Mesenteric fat pad (tissue), 1 donor: ENCODE measurements around the gene TMEM176B. TPM values are rescaled to one million over a fixed set of nuclear protein-coding genes. Genes with fewer than 3 reads are reported as not detected.
"Not testable (repeated sequence)": the region's sequence is repeated elsewhere in the genome, so short reads cannot be mapped to it uniquely, and the experiment has no call there.

Source experiments
- DNase-seq: peaks from one replicate; pipeline ENCODE4 v3.0.0-alpha.2; 2020; ENCODE audit warnings: low spot score
- total RNA-seq: library from RNA; stranded (reverse); fragmentation: NEBNext Ultra II Directional; extraction: Animal tissue kit (Norgen Biotek cat#: 25700); gene quantifications from one replicate; pipeline ENCODE4 v1.2.1, GENCODE V29; 2021
- donor health status: DM: yes; HTN: yes; CAD: no.

Gene TMEM176B
- total RNA-seq, 1 donor from 2014 or later: 57.8 TPM

DNA sequence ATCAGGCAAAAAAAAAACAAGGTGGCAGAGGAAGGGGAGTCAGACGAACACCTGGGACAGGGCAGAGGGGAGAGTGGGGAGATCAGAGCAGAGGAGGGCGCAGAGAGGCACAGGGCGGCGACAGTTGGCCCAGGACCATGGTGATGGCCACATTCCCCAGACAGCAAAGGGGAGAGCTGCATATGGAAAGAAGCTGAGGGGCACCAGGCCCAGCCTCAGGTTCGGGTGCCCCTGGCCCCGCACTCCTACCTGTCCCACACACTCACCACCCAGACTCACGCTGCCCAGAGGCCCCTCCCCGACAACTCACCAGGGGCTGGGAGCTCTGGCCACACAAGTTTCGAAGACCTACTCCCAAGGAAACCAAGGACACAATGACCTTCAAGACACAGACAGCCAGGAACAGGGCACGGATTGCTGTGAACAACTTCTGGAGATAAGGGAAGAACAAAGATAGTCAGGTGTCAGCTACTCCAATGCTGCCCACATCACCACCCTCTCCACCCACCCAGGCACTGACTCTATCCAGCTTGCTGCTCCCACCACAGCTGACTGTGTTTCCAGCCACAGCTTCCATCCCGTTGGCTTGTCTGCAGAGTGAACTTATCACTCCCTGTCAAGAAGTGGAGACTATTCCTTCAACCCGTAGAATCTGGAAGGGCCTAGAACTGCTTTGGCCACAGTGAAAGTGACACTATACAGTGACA, 8.3 kb downstream of the TMEM176B start:
- DNase-seq: no peak

DNA sequence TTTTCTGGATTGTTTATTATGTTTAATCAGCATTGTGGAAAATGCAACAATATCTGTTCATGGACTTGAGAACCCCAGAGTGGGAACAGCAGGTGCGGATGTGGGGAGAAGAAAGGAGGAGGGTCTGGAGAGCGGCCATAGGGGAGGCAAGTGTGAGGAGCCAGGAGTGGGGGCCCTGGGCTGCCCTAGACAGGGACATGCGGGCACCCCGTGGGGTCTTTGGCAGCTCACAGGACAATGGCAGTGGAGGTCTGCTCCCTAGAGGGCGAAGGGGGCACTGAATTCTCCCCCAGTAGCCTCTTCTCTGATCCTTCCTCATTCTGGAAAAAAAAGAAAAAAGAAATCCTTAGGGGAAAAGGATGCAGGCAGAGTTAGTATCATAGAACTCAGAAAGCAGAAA, 8.9 kb downstream of the TMEM176B start:
- no peak for DNase-seq

DNA sequence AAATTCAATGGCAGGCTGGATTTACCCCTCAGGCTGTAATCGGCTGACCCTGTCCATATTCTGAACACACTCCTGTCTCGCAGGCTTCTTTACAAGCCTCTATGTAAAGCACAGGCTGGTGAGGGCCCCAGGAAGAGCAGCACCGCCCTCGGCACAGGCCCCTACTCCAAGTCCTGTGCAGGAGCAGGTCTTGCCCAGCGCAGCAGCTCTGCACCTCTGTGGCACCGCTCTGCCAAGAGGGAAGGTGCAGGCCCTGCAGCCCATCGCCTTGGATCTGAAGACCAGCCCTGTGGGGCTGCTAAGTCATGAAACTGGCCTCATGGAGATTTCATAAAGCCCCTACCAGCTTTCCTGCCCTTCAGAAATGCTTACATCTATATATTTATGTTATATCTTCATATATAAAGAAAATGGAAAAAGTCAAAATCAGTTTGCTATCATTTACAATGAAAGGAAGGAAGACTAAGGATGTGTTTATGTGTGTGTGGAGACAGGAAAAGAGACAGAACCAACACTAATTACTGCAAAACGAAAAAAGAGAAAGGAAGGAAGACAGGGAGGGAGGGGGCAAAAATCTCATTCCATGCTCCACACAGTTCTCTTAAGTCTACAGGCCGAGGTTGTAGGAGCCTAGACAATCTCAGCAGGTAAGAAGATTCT, 9.6 kb downstream of the TMEM176B start:
- DNase-seq: no peak

DNA sequence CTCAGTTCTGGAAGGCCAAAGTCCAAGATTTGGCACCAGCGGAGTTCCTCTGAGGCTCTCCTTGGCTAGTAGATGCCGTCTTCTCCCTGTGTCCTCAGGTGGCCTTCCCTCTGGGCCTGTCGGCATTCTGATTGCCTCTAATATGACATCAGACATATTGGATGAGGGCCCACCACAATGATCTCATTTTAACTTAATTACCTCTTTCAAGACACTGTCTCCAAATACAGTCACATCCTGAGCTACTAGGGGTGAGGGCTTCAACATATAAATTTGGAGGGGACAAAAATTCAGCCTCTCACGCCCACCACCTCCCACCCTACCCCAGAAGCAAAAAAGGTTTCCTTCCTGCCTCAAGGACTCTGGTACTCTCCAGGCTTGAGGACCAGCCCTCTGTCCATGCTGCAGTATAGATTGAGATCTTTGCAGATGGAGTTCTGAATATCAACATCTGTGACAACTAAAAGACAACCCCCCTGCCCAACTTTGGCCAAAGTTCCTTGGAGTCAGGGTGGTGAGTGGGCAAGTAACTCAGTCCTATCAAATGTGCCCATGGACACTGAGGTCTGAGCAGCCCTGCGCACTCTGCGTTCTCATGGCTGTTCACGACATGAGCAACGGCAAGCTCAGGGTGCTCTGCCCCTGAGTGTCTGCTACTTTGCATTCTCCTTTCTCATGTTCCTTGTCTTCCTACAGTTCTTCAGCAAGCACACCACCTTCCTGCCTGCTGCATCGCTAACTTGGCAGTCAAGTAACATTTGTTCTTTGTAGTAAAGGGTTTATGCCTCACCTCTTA, 11.5 kb downstream of the TMEM176B start:
- no peak for DNase-seq

DNA sequence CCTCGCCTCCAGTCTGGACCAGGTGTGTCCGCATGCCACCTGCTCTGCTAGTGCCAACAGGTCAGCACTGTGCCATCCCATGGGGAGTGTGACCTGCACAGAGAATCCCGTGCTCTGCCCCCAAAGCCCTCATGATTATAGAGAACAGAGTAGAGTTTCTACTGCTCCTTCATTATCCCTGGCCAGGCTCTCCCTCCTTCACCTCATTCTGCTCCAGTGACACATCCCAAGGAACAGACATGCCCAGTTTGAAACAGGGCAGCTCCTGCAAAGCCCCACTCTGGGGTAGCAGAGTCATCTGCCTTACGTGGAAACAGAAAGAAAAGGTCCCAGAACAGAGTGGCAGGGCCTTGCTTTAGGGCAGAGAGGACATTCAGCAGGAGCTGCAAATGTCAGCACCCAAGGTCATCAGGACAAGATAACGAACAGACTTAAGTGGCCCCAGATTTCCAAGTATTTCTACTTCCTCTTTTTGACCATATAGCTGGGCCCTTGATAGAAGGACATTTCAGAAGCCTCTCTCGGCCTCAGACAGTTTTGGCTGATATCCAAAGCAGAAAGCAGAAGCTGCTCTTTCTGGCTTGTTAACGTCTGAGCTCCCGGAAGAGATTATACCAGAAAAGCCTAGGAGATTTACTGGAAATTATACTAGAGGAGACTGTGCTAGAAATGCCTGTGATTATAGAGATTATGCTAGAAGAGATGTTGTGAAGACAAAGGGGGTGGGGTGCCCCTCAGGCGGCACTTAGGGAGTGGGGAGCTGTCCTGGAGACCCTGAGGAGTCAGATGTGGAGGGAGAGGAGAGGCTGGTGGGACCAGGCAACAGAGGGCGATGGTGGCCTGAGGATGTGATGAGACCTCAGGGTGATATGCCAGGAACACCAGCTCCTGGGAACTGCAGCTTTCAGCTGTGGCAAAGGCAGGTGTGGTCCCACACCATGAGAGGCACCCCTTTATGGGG, 12.6 kb downstream of the TMEM176B start:
- DNase-seq: no peak

DNA sequence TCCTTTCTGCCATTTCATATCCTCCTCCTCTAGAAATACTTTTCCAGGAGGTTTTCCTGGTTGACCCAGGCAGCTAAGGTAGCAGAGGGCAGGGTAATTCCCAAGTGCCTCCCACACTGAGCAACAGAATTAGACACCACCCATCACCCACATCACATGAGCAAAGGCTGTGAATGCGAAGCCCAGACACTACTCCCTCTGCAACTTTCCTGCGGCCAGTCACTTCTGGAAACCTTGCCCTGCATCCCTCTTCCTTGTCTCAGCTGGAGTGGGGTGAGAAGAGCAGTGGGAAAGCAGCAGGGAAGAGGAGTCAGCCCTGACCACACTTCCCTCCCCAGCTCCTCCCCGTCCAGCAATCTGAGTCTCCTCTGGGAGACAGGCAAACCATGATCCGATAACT, 15.2 kb downstream of the TMEM176B start:
- no peak for DNase-seq

DNA sequence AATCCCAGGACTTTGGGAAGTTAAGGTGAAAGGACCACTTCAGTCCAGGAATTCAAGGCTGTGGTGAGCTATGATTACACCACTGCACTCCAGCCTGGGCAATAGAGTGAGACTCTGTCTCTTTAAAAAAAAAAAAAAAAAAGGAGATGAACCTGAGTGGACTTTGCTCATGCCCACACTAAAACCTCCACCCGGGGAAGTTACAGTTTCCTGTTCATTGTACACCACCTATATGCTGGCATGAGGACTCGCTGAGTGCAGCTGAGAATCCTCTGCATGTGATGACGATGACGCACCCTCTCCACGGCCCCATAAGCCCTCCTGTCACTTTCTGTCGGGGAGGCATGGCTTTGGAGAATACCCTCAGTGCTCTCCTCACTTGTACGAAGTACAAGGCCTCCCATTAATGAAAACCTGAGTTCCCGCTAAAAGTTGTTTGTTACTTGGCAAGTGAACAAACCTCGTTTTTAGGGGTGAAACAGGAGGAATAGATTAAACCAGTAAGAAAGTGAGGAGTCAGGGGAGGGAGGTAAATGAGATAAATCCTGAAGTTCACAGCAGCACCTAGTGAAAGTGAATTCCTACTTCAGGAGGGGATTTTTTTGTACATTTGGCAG, 15.9 kb downstream of the TMEM176B start:
- DNase-seq: no peak

DNA sequence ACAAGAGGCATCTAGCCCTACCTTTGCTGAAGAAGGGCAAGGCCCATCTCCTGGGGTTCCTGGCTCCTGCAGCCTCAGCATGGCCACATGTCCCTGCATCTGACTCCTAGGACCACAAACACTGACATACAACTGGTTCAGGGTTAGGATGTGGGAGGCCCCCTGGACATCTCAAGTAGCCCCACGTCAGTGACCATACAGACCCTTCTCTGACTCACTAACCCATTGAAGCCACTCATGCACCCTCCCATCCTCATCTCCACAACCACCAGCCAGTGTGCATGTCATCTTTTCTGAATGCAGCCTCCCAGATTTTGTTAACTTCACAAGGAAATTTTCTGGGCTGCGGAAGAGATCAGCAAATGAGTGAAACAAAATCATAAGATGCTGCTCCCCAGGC, 18.2 kb downstream of the TMEM176B start:
- DNase-seq: no peak

DNA sequence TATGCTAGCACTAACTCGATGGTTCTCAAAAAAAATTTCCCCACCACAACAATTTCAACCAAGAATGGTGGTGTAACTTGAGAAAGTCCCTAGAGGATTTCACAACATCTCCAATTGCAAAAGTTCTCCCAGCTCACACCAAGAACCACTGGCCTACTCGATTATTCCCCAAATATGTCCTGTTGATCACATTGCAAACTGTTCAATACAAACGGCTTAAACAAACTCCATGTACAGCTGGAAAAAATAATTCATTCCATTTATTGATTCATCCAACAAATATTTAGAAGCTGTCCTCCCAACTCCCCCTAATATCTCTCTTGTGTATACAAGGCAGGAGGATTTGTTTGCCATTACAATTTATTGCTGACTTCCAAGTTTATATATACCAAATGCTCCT, 19.1 kb downstream of the TMEM176B start:
- no peak for DNase-seq

DNA sequence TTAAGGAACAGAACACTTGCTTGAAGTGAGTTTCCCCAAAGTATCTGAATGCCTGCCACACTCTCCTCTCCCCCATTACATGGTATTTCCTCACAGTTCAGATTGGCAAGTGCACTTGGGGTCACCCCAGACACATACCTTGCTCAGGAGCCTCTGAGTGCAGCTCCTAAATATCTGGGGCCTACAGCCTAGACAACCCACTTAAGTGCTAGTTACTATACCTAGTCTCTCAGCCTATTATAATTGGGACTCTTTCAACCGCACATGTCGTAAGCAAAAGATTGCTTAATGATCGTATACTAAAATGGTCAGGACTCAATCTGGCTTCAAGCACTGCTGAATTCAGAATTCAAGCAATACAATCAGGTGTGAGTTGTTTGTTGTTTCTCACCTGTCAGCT, 19.9 kb downstream of the TMEM176B start:
- no peak for DNase-seq

DNA sequence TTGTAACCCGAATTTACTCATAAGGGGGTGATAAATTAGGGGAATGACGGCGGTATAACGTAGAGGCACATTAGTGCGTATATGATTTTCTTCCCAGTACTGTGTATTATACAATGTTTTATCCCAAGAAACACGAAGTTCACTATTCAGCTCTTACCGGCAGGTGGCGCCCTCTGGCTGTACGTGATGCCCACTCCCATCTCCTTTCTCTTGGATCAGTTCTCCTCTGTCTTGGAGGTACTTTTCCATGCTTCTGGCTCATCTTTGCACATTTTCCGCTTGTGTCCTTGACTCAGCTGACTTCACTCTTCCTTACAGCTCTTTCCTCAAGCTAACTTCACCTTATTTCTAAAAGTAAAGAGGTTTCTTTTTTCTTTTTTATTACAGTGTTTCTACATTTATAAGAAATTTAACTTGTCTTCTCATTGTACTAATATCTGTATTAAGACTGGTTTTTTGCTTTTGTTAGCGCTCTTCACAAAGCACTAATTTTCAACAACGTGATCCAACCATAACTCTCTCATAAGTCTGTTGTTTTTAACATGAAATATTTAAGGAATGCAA, 21.3 kb downstream of the TMEM176B start:
- DNase-seq: no peak

DNA sequence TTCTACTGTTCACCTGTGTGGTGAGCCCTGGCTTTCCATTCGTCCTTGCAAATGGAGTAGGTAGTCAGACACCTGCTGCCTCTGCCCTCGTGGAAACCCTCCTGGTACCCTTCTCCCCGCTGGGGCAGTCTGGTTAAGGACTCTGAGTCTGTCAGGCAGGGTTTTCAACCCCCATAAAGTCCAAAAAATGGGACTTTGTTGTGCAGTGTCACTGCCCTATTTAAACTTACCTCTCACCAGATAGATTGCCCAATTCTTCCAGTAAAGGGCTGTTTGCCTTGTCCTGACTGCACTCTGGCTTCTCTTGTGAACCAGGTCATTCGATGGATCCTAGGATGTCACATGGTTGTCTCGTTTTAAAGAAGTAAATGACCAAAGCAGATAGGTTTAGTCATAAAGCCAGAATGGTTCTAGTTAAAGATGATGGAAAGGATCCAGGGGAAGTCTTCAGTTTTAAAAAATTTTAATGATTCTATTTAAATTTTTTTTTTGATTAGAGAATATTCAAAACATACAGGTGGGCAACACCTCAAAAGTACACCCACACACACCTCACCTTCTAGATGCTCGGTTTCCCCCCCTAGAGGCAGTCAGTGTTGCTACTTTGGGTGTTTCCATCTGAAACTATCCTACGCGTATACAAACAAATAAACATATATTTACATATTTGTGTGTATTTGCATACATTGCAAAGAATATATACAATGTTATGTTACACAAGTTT, 22.0 kb downstream of the TMEM176B start:
- DNase-seq: no peak

DNA sequence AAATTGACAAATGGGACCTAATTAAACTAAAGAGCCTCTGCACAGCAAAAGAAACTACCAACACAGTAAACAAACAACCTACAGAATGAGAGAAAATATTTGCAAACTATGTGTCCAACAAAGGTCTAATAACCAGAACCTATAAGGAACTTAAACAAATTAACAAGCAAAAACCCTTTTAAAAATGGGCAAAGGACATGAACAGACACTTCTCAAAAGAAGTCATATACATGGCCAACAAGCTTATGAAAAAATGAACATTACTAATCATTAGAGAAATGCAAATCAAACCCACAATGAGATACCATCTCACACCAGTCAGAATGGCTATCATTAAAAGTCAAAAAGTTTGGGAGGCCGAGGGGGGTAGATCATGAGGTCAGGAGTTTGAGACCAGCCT, 26.0 kb downstream of the TMEM176B start:
- DNase-seq: not testable (repeated sequence)

DNA sequence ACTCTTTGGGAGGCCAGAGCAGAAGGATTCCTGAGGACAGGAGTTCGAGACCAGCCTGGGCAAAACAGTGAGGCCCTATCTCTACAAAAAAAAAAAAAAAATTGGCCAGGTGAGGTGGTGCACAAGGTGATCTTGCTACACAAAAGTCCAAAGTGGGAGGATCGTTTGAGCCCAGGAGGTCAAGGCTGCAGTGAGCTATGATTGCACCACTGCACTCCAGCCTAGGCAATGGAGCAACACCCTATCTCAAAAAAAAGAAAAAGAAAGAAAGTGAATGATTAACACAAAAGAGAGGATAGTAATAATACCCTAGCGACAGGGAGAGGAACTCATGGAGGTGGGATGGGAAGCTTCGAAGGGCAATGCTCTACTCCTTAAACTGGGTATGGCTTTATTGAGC, 30.4 kb downstream of the TMEM176B start:
- no peak for DNase-seq

DNA sequence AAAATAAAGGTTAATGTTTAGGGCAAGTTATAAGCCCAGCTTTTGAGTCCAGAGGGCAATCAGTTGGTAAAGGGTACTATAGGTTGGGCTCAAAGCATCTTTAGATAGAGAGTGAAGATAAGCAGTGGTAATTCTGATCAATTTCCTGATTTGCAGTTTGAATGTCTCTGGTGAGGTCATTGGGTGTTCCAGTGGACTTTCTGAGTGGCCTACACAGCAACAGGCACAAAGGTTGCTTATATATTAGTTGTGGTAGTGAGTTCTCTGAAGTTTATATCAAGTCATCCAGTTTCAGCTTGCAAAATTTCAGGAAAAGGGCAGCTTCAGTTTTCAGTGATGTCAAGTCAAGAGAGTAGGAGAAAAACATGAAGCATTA, 33.8 kb downstream of the TMEM176B start:
- DNase-seq: no peak

DNA sequence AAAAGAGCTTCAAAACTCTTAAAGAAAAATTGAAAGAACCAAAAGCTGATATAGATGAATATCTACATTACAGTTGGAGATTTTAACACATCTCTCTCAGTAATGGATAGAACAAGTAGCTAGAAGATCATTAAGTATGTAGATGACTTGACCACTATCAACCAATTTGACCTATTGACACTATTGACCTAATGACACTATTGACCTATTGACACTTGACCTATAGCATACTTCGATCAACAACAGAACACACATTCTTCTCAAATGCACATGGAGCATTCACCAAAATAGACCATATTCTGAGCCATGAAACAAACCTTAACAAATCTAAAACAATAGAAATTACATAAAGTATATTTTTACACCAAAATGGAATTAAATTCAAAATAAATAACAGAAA, 40.7 kb downstream of the TMEM176B start:
- DNase-seq: no peak

DNA sequence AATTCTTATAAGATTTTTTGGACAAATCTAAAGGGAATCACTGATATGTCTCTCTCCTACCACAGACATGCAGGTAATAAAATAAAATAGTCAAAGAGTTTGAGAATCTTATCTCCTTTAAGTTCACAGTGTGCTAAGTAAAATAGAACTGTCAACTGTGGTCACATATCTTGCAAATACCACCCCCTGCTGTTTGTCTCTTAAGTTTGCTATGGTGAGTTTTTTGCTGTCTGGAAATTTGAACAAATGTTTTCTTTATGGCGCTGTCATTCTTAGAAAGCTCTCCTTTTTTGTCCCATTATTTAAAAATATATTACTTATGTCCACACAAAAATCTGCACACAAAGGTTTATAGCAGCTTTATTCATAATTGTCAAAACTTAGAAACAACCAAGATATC, 43.3 kb downstream of the TMEM176B start:
- DNase-seq: no peak

DNA sequence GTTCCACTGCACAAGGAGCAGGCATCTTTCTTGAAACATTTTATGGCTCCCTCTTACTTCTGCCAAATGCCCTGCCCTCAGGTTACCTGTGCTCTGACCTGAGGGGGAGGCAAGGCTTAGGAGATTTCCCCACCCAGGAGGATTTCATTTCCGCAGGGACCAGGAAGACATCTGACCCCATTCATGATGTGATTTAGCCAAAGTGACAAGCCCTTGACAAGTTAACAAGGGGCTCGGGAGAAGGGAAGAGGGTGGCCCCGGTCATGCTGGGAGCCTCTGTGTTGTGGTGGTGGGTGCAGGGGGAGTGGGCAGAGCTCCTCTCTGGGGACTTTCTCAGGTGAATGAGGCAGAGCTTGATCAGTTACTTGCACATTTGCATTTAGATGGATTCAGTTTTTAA, 44.0 kb downstream of the TMEM176B start:
- DNase-seq: no peak

DNA sequence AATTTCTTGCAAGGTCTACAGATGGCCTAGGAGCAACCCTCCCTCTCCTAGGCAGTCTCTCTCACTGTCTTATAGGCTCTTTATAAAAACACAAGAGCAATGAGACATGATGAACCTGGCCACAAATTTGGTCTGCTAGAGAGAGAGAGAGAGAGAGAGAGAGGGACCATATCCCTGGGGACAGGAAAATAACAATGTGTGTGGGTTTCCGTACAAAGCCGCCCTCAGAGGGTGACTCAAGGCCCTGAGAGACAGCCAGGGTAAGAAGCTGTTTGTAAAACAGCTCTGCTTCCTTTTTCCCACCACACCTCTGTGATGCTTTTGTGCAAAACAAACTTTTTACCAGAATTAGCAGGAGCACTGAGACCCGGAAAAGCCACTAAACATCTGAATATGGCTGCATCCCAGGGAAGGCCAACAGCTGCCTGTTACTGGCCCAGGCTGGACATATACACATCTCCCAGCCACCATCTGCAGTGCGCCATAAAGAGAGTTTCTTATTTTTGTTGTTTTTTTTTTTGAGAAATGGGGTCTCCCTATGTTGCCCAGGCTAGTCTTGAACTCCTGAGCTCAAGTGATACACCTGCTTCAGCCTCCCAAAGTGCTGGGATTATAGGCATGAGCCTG, 44.6 kb downstream of the TMEM176B start:
- DNase-seq: no peak
